B cell (primary cell): ENCODE results near the gene COG3. TPM values are rescaled to one million over a fixed set of nuclear protein-coding genes. Genes with fewer than 3 reads are reported as not detected.

Source experiments
- ATAC-seq: fragments of 200-7000 bp; cut with Tn5 transposase; one replicate; pipeline ENCODE4 v1.10.0; 2021; ENCODE audit warnings: low read depth, mild to moderate bottlenecking, moderate number of reproducible peaks, moderate library complexity
- CTCF ChIA-PET: fragments of 350-600 bp; sonication (Branson Sonifier 250); formaldehyde crosslinking; loops from one replicate; lab custom pipeline; 2021; ENCODE audit warnings: antibody characterized with exemption, inconsistent platforms; lab: Charles Lee
- POLR2A ChIA-PET: fragments of 350-600 bp; sonication (Branson Sonifier 250); formaldehyde crosslinking; loops from one replicate; lab custom pipeline; 2021; ENCODE audit warnings: antibody characterized with exemption; lab: Charles Lee
- DNase-seq: peaks from one replicate; pipeline ENCODE4 v3.0.0; 2013
- H2AFZ ChIP-seq: 2 replicates; pipeline ENCODE4 v1.6.1; 2012; ENCODE audit warnings: mild to moderate bottlenecking, low read depth, low read length; ENCODE audit not compliant: insufficient read depth, poor library complexity, severe bottlenecking
- H3K27ac ChIP-seq, 2 donors: 1 replicate in 1 of 2; 2 replicates in 1 of 2; pipeline ENCODE4 v1.5.1; 2012 to 2013; ENCODE audit warnings: low read length in 2 of 2, mild to moderate bottlenecking in 2 of 2, moderate library complexity in 1 of 2
- H3K27me3 ChIP-seq, 4 experiments: fragments of 200-600 bp in 1 of 4; sonication (generic) in 1 of 4; replicated peaks in 1 of 4; 1 replicate in 2 of 4; 2 replicates in 2 of 4; pipeline versions ENCODE4 v1.6.1 to v1.7.0; 2013 to 2016; ENCODE audit warnings: low read length in 3 of 4, mild to moderate bottlenecking in 2 of 4, mixed read lengths in 1 of 4, moderate library complexity in 1 of 4; ENCODE audit not compliant: insufficient read depth in 4 of 4, control insufficient read depth in 3 of 4; ENCODE audit errors: control extremely low read depth in 1 of 4
- H3K36me3 ChIP-seq, 2 experiments: replicated peaks in 1 of 2; 1 replicate in 1 of 2; 2 replicates in 1 of 2; pipeline versions ENCODE4 v1.6.1 to v1.7.1; 2013; ENCODE audit warnings: low read length in 1 of 2; ENCODE audit not compliant: insufficient read depth in 2 of 2, control insufficient read depth in 1 of 2; ENCODE audit errors: control extremely low read depth in 1 of 2, extremely low read depth in 1 of 2
- H3K4me1 ChIP-seq, 2 donors: fragments of 200-600 bp in 1 of 2; sonication (generic) in 1 of 2; 1 replicate in 1 of 2; 2 replicates in 1 of 2; pipeline versions ENCODE4 v1.5.1 to v1.6.1; 2013 to 2017; ENCODE audit warnings: low read length in 2 of 2; ENCODE audit not compliant: control insufficient read depth in 2 of 2, insufficient read depth in 2 of 2
- H3K4me2 ChIP-seq: replicated peaks from 2 replicates; pipeline ENCODE3; 2012; ENCODE audit warnings: mild to moderate bottlenecking, low read depth, low read length; ENCODE audit not compliant: poor library complexity, severe bottlenecking
- H3K4me3 ChIP-seq, 5 experiments: fragments of 200-600 bp in 1 of 5; sonication (generic) in 1 of 5; 1 replicate in 3 of 5; 2 replicates in 2 of 5; pipeline versions ENCODE4 v1.5.1 to v1.7.0; 2011 to 2016; ENCODE audit warnings: low read length in 4 of 5, mild to moderate bottlenecking in 4 of 5, low read depth in 2 of 5, control low read depth in 1 of 5, moderate library complexity in 1 of 5; ENCODE audit not compliant: insufficient read depth in 1 of 5; ENCODE audit errors: control extremely low read depth in 1 of 5, extremely low read depth in 1 of 5
- H3K79me2 ChIP-seq: fragments of 200-600 bp; sonication (generic); one replicate; pipeline ENCODE4 v1.6.0; 2016; ENCODE audit warnings: low read length; ENCODE audit not compliant: control insufficient read depth, insufficient read depth
- H3K9ac ChIP-seq: fragments of 200-600 bp; sonication (generic); 2 replicates; pipeline ENCODE4 v1.6.1; 2017; ENCODE audit warnings: mild to moderate bottlenecking, low read length, moderate library complexity
- H3K9me3 ChIP-seq, 3 donors: one replicate each; pipeline versions ENCODE4 v1.6.1 to v1.7.1; 2013; ENCODE audit warnings: low read length in 2 of 3; ENCODE audit not compliant: control insufficient read depth in 2 of 3, insufficient read depth in 1 of 3; ENCODE audit errors: control extremely low read depth in 1 of 3
- H4K20me1 ChIP-seq: 2 replicates; pipeline ENCODE4 v1.6.0; 2012; ENCODE audit warnings: mild to moderate bottlenecking, low read length; ENCODE audit not compliant: insufficient read depth, control insufficient read depth, poor library complexity, severe bottlenecking
- H3K27ac Mint-ChIP-seq: one replicate; pipeline ENCODE4 v1.8.0; 2021; ENCODE audit warnings: mixed read lengths
- H3K27me3 Mint-ChIP-seq: one replicate; pipeline ENCODE4 v1.8.0; 2021; ENCODE audit warnings: mixed read lengths
- H3K4me1 Mint-ChIP-seq: one replicate; pipeline ENCODE4 v1.8.0; 2021; ENCODE audit warnings: mixed read lengths
- H3K4me3 Mint-ChIP-seq: one replicate; pipeline ENCODE4 v1.8.0; 2021; ENCODE audit warnings: mixed read lengths
- H3K9me3 Mint-ChIP-seq: one replicate; pipeline ENCODE4 v1.8.0; 2022; ENCODE audit warnings: mixed read lengths; ENCODE audit not compliant: insufficient read depth
- CTCF ChIP-seq: fragments of 200-600 bp; IDR thresholded peaks from one replicate; pipeline ENCODE4 v1.8.0; 2022; ENCODE audit warnings: antibody characterized with exemption, mild to moderate bottlenecking
- EZH2 ChIP-seq: IDR thresholded peaks from 2 replicates; pipeline ENCODE4 v1.6.1; 2012; ENCODE audit warnings: borderline replicate concordance, low read depth, mild to moderate bottlenecking, moderate library complexity, low read length; ENCODE audit not compliant: insufficient read depth, poor library complexity, severe bottlenecking
- WGBS: methylation state at CpG from one replicate; pipeline ENCODE4 v1.1.5; 2013; ENCODE audit warnings: missing lambda C conversion rate; ENCODE audit not compliant: insufficient coverage; 5-methylcytosine and 5-hydroxymethylcytosine counted together
- intact Hi-C: fragments of 100-400 bp; cut with micrococcal nuclease; formaldehyde crosslinking; loops from one replicate; pipeline ENCODE4 v1.10.0; 2022
- polyA plus RNA-seq: library from polyadenylated mRNA; depleted of rRNA; stranded (reverse); fragments of >200 nt; gene quantifications from 2 replicates; pipeline ENCODE4 v1.2.3, GENCODE V29; 2012
- total RNA-seq, 2 donors: library from RNA; stranded (reverse); fragments of 120-200 nt in 1 of 2; gene quantifications; 1 replicate in 1 of 2; 2 replicates in 1 of 2; pipeline versions ENCODE4 v1.2.3 to v1.2.4, GENCODE V29; 2013 to 2022

COG3 gene
- total and polyA plus RNA-seq, 2 donors (not counting 1 experiment from before 2014, with no cell fraction given), result 29.5 to 37.3 TPM

DNA sequence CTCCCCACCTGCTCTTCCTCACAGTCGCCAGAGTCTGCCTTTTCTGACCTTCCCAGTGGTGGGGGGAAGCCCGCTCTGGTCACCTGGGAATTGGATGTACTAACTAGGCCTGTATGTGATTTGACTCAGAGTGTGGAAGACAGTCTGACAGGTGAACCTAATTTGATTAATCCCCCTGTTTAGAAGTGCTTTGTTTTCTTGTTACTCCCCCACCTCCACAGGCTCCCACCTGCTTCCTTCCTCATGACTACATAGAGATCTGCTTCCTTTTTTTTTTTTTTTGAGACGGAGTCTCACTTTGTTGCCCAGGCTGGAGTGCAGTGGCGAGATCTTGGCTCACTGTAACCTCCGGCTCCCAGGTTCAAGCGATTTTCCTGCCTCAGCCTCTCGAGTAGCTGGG is 44.0 kb downstream of the COG3 start:
- intact Hi-C loops, result no loop called here
- H3K4me2 ChIP-seq, result no peak overlapping the region
- Mint-ChIP-seq H3K9me3 (no peaks in the 10 kb centered on the region), H3K27ac (peak overlapping the region; percentile 64), H3K27me3 (no peaks in the 10 kb centered on the region), H3K4me3 (no peak overlapping the region), H3K4me1 (peaks cover 8% of the 10 kb centered on the region)
- H3K9me3 ChIP-seq, result no peaks in the 10 kb centered on the region
- H4K20me1 ChIP-seq, result peaks cover 6% of the 10 kb centered on the region
- CTCF ChIA-PET, result interaction anchor here (2.2 kb wide), 1 partner anchor 10 kb away, joined by 10 read pairs; no protein-coding TSS in a partner anchor
- WGBS, result 91% methylated on average over 3 of the region's 7 CpGs
- H3K4me1 ChIP-seq, result peaks cover 0 to 3% of the 10 kb centered on the region in 2 donors
- H3K27ac ChIP-seq, result peak overlapping the region in 1 of 2 donors; percentile 60
- peaks cover 3% of the 10 kb centered on the region for H3K79me2 ChIP-seq
- TF ChIP-seq EZH2, result no peak
- no peak for TF ChIP-seq CTCF
- no peak overlapping the region for H2AFZ ChIP-seq
- H3K27me3 ChIP-seq, result no peaks in the 10 kb centered on the region
- POLR2A ChIA-PET, result interaction anchor here (0.6 kb wide), 1 partner anchor 653 kb away, joined by 13 read pairs; no protein-coding TSS in a partner anchor
- no peak overlapping the region for H3K9ac ChIP-seq
- H3K4me3 ChIP-seq, result no peak overlapping the region
- ATAC-seq (no peak), DNase-seq (no peak)
- peaks cover 6 to 49% of the 10 kb centered on the region in 2 experiments for H3K36me3 ChIP-seq

GRCh38 chr13:45510672-45511071 is 45.9 kb downstream of the COG3 start:
- no peaks in the 10 kb centered on the region for H3K9me3 ChIP-seq
- H2AFZ ChIP-seq, result no peak overlapping the region
- POLR2A ChIA-PET, result no interaction called here
- no CpG with 5 or more reads among the region's 3 CpGs for WGBS
- ATAC-seq (no peak), DNase-seq (no peak)
- H3K4me1 ChIP-seq, result peaks cover 0 to 3% of the 10 kb centered on the region in 2 donors
- H3K9ac ChIP-seq, result no peak overlapping the region
- Mint-ChIP-seq H3K4me1 (peaks cover 8% of the 10 kb centered on the region), H3K27me3 (no peaks in the 10 kb centered on the region), H3K4me3 (no peak overlapping the region), H3K9me3 (no peaks in the 10 kb centered on the region), H3K27ac (no peak overlapping the region)
- TF ChIP-seq CTCF (no peak), EZH2 (no peak)
- H3K79me2 ChIP-seq, result no peaks in the 10 kb centered on the region
- H4K20me1 ChIP-seq, result peaks cover 6% of the 10 kb centered on the region
- no peaks in the 10 kb centered on the region for H3K27me3 ChIP-seq
- H3K27ac ChIP-seq, result no peak overlapping the region
- CTCF ChIA-PET, result interaction anchor here (0.6 to 2.2 kb wide), 11 partner anchors 8 to 827 kb away, joined by 3 to 10 read pairs (median 3); no protein-coding TSS in a partner anchor
- intact Hi-C loops, result loop anchor here (1.0 kb wide), 1 partner anchor 811 kb away; no protein-coding TSS in a partner anchor
- no peak overlapping the region for H3K4me3 ChIP-seq
- H3K4me2 ChIP-seq, result no peak overlapping the region
- H3K36me3 ChIP-seq, result peaks cover 4 to 48% of the 10 kb centered on the region in 2 experiments
